H4 (cell line): ENCODE results near the gene AMMECR1. TPM values are rescaled to one million over a fixed set of nuclear protein-coding genes. Genes with fewer than 3 reads are reported as not detected.
A peak's percentile ranks its signal among the peaks of the same experiment; 100 is the strongest.
"Not testable (repeated sequence)": the region's sequence is repeated elsewhere in the genome, so short reads cannot be mapped to it uniquely, and the experiment has no call there.

Source experiments
- DNase-seq: peaks from one replicate; pipeline ENCODE4 v3.0.0-alpha.2; 2015; ENCODE audit warnings: low spot score
- total RNA-seq: library from RNA; depleted of rRNA; stranded (reverse); fragments of >200 nt; shearing (Covaris generic); gene quantifications from 2 replicates; pipeline ENCODE4 v1.2.3, GENCODE V29; 2014; rRNA removed

The AMMECR1 gene
- total RNA-seq, result 20.0 and 24.3 TPM in 2 replicates

DNA sequence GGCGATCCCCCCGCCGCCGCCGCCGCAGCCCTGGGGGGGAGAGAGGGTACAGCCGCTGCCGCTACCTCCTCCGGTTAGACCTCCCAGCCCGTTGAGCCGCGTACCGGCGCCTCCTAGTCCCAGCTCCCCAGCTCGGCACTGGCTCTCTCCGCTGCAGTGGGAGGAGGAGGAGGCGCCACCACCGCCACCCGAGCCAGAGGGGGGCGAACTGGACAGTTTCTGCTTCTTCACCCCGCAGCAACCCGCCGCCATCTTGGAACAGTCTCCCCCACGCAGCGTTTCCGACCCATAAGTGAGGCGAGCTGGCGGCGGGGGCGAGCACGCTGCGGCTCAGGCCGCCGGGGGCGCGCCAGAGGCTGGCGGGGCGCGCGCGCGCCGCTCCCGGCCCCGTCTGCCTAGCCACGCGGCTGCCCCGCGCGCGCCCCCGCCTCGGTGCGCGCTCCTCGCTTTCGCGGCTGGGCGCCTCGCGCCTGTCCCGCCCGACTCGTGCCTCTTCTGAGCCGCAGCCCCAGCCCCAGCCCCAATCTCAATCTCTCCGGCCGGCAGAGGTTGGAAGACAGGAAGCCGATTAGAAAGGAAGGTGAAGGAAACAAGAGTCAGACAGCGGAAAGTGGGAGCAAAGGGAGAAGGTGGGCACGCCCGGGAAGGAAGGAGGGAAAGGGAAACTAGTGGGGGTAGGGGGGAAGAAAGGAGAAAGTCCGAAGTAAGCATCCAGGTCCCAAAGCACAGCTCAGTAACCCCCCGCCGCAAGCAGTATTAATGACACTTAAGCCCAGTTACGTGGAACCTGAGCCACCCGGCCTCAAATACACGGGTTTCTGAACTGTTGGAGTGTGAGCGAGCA is at the start of gene AMMECR1:
TSS of gene AMMECR1 (minus strand) at position 266 of the 844 bp plus-strand sequence. CDS start at position 252, 14 bp downstream.
- peak; percentile 72 for DNase-seq

DNA sequence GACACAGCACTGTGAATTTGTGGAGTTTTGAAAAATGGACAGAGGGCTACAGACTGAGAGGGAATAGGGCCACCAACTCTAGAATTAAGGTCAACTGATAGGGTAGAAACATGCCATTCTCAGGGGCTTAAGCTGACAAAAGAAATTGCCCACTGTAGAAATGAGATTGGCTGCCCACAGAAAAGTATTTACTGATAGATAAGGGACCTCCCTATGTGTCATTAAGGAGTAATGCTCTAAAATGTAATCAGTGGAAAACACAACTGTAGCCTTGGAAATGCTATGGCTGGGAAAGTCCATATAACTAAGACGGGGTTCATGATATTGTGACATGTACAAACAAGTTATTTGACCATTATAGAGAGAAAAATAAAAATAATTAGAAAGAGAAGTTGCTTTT is 45.4 kb upstream of the AMMECR1 start:
- DNase-seq, result no peak

DNA sequence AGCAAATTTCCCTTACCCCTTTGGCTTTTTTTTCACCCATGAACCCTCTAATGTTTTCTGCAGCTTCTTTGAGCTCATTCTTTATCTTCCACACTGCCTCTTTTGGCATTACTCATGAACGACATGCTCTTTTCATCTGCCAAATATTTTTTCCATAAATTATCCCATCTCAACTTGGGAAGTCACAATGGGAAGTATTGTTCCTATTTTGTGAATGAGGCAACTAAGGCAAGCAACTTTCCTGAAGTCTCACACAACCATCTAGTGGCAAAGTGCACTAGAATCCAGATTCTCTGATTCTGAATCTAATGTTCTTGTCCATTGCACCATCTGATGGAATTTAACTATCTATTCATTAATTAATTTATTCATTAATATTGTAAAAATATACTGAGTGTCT is 41.4 kb upstream of the AMMECR1 start:
- DNase-seq, result no peak

DNA sequence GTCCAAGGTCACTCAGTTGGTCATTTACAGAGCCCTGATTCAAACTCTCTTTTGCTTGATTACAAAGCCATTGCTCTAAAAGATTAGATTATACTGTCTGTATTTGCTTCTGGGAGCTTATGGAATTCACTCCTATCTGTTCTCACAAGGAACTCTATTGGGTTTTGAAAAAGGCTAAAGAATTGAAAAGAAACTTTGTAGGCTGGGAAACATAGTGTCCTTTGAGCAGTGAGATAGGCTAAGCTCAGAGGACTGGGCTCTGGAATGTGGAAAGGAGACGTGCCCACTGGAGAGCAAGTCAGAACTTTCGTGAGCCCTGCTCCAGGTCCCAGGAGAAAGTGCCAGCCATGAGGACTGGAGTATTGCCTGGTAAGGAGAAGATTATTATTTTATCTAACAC is 40.7 kb upstream of the AMMECR1 start, which contains the start of gene RTL9:
TSS of gene RTL9 (plus strand) at position 301 of the 400 bp plus-strand sequence. CDS start 91,770 bp downstream, outside the sequence.
- DNase-seq, result no peak

DNA sequence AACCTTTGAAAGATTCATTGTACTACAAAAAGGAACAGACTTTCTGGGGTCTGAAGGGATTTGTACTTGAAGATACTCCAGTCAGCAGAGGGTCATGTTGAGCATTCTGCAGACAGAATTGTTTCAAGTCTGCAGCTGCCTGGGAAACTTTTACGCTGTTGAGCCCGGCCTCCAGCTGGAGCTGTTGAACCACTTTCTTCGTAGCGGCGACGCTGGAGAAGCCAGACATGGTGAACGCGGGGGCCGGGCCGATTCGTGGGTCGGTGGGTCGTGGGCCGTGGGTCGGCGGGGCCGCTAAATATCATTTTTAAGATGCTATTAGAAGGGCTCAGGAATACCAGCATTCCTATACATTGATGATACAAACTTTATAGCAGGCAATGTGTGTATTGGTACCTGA is 28.8 kb upstream of the AMMECR1 start:
- DNase-seq, result no peak

DNA sequence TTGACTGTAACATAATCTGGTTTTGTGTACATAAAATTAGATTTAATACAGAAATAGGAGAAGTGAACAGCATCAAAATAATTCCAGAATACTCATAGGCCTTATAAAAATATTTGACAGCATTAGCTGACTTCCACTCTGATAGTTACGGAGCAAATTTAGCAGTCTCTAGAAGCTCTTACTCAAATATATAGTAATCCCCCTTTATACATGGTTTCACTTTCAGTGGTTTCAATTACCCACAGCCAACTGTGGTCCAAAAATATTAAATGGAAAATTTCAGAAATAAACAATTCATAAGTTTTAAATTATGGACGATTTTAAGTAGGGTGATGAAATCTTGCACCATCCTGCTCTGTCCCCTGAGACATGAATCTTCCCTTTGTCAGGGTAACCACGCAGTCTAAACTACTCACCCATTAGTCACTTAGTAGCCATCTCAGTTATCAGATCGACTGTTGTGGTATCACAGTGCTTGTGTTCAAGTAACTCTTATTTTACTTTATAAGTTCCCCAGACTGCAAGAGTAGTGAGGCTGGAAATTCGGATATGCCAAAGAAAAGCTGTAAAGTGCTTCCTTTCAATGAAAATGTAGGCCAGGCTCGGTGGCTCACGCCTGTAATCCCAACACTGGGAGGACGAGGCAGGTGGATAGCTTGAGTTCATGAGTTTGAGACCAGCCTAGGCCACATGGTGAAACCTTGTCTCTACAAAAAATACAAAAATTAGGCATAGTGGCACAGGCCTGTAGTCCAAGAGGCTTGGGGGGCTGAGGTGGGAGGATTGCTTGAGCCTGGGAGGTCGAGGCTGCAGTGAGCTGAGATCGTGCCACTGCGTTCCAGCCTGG is 23.5 kb upstream of the AMMECR1 start:
- peak; percentile 35 for DNase-seq

DNA sequence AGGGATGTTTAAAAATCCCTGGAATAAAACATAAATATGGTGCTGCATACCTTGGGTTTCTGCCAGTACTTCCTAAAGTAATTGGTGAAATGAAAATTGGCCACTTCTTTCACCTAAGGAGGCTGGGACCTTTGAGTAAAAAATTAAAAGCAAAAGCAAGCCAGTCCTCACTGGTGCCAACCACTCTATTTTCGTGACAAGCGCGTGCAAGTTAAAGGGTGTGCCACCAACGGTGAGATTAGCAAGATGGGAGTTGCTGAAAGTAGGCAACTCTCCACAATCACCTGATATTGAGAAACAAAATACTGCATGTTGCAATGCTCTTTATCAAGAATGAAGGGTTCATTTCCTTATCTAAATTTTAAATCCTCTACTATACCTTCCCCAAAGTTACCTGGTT is 21.1 kb upstream of the AMMECR1 start:
- peak; percentile 43 for DNase-seq

DNA sequence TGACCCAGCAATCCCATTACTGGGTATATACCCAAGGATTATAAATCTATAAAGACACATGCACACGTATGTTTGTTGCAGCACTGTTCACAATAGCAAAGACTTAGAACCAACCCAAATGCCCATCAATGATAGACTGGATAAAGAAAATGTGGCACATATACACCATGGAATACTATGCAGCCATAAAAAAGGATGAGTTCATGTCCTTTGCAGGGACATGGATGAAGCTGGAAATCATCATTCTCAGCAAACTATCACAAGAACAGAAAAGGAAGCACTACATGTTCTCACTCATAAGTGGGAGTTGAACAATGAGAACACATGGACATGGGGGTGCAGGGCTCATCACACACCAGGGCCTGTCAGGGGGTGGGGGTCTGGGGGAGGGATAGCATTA is 15.6 kb upstream of the AMMECR1 start:
- not testable (repeated sequence) for DNase-seq

DNA sequence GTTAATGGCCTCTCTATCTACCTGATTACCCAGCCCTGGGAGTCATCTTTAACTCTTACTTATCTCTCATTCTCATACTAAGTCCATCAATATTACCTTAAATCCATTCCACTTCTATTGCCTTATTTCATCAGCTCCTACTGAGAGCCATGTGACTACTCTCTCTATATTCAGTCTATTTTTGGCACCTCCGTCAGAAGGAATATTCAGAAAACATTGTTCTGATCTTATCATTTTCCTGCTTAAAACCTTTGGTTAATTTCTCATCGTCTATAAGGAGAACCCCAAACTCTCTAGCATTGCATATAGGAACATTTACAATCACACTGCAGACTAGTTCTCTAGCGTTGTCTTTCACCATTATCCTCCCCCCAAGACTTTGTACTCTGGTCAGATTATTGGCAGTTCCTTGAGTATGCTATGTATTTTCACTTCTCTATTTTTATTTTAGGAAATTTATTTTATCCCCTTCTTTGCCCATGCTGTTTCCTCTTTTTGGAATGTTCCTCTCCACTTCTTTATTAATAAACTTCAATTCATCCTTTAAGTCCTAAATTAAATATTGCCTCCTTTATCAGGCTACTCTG is 13.7 kb upstream of the AMMECR1 start:
- no peak for DNase-seq

DNA sequence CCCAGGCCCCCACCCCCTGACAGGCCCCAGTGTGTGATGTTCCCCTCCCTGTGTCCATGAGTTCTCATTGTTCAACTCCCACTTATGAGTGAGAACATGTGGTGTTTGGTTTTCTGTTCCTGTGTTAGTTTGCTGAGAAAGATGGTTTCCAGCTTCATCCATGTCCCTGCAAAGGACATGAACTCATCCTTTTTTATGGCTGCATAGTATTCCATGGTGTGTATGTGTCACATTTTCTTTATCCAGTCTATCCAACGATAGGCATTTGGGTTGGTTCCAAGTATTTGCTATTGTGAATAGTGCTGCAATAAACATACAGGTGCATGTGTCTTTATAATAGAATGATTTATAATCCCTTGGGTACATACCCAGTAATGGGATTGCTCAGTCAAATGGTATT is 10.7 kb upstream of the AMMECR1 start:
- DNase-seq, result not testable (repeated sequence)

DNA sequence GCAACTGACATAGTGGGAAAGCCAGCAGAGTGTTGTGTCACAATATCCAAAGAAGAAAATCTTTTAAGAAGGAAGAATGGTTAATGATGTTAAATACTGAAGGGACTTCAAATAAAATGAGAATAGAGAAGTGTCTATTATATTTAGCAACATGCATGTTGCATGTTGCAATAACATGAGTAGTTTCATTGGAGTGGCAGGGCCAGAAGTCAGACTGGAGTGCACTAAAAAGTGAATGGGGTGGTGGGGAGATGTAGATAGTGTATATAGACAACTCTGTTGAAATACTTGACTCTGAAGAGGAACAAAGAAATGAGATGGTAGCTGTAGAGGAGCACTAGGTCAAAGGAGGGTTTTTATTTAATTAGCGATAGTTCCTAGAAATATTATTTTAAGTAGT is 9.5 kb upstream of the AMMECR1 start:
- no peak for DNase-seq

DNA sequence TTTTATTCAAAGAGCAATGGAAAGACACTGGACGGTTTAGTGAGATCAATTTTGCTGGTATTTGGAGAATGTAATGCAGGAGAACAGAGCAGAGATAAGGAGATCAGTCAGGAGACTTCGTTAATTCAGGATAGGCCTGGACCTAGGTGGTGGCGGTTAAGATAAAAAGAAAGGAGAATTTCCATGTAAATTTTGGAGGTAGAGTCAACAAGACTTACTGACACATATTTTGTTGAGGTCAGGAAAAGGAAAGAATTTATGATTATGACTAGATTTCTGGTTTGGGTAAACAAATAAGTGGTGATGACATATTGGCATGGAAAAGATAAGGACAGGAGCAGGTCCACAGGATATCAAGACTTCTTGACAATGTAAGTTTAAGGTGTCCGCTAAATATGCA is 8.8 kb upstream of the AMMECR1 start:
- no peak for DNase-seq

DNA sequence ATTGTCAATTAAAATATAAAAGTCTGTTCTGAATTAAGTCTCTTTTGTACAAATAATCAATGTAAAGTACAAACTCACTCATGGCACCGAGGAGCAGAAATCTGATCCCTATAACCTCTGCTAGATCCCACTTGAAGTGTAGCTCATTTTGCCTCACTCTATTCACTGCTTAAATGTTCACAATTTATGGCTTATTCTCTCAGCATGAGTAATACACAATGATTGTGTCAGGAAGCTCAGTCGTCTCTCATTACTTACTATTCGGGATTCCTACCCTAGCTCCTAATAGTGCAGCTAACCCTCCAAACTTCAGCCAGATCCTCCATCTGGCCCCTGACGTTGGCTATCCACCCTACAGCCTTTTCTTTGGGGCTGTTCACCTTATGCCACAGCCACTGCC is 4.7 kb upstream of the AMMECR1 start:
- DNase-seq, result no peak

DNA sequence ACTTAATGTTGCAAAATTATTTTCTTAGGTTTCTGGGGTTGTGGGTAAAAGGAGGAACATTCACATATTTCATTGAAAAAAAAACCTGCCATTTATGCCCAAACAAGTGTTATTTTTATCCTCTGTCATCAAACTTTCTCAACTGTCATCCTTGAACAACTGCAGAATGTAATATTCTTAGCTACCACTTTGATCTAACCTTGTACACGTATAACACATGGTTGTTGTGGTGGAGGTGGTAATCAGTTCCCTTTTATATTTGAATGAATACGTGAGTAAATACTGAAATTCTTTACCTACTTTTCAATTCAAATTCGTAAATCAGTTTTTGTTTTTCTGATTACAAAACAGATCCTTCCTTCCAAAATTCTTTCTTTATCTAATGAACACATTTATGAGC is 3.8 kb upstream of the AMMECR1 start:
- no peak for DNase-seq

DNA sequence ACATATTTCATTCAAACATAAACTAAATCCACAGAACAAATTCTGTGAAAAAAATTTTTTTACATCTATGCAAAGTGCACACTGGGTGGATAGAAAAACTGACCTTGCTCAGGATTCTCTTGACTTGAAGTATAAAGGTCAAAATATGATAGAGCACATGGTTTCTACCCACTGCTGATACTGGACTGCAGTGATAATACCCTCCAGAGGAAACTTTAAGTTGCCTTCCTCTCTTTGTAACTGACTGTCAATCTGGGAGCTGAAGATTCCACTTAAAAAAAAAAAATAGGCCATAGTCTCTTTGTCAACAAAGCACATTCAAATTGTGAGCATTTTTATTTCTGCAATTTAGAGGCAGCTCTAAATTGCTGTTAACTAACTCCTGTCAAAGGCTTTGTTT is 3.2 kb upstream of the AMMECR1 start:
- DNase-seq, result no peak

DNA sequence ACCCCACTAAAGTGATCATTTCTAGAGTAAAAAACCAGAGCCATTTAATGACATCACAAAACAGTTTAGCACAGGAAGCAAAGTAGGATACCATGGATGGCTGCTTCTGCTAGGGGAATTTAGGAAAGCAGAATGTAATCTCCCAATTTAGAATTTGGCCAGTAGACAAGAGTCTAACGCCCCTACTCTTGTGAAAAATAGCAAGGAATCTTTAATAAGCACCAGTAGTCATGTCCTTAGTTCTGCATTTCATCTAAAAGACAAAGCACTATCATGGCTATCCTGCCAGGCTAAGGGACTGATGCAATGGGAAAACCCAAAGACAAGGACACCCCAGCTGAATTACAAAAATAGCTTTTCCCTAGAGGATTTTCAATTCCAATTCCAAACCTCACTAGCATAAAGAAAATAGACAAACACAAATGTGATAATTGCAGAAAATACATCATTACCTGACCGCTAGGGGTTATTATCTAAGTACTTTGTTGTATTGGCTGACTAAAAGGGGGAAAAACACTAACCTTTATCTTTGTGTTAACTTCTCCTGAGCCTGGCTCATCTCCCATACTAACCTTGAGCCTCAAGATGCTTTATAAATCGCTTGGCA is 2.6 kb upstream of the AMMECR1 start:
- no peak for DNase-seq

DNA sequence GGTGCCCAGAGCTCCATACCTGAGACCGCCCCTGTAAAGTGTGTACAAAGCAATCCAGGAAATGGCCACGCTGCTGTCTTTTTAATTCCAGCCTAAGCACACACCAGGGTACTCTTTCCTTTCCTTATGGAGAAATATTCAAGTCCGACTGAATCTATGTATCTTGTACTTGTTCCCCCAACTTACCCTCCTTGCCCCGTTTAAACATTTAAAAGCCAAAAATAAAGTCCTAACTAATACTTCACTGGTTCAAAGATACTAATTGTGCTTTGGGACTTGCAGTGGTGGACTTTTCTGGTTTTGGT is 731 bp upstream of the AMMECR1 start:
- DNase-seq, result no peak

DNA sequence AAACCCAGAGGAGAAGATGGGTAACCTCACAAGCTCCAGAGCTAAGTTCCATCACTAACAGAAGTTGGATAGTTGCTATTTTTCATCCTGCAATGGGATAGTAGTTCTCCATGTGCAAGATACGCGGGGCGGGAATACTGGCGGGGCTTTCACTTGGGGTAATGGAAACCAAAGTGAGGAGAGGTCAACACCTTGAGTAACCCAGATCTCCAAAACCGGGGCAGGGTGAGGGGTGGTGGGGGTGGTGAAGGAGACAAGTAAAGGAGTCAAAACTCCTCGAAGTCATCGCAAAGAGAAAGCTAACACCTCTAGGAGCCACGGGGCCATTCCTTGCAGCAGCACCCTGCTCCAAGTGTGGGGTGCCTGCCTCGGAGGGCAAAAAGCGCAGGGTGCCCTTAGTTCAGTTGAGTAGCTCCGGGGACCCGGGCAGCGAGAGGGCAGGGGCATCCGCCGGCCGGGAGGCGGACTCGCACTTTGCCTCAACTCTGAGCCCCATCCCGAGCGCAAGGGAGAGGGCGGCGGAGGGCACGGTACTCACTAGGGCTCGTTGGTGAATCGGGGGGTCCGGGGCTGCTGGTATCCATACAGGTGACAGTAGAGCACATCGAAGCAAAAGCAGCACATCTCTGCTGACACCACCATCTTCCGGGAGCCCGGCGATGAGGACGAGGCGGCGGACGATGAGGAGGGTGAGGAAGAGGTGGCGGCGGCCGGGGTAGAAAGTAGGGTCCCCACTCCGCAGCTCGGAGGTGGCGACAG is 645 bp downstream of the AMMECR1 start:
- DNase-seq, result no peak

DNA sequence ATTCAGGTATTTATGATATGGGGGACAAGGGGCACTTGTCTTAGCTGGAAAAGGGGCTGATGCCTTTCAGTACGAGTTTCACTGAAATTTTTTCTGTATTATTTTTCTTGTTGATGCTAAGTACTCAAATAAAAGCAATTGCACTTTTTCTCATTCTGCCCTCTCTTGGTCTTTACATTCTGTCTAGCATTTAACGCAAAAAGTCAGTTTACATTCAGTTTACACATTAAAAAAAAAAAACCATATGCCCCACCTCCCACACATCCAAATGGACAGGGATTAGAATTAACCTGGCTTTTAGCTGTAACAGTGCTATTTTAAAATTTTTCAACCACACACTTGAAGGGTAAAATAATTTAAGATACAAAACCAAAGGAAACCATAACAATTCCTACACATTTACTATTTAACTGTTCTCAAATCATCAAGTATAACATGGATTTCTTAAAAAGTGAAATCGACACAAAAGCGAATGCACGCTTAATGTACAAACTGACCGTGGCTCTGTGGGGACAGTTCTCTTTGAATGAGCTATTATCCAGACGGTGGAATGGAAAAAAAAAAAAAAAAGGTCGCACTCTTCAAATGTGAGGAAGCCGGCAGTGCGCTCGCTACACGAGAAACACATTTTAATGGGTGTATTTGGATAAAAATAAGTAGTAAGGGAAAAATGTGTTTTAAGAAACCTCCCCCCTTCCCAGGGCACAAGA is 1.4 kb downstream of the AMMECR1 start:
- no peak for DNase-seq

DNA sequence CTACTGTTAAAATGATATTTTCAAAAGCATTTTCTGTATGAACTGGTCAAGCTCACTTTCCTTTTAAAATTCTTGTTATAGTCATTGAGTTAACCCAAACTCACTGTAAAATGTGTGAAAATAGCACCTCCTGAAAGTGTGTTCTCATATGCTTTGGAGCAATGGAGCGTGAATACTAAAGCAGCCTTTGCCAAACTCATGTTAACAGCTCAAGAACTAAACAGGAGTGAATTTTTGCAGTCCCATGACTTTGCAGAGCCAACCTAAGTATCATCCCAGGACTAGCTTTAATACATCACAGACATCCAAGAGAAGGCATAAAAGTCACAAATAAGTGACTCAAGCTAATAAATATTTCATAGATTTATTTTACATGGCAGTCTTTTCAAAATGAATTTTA is 2.3 kb downstream of the AMMECR1 start:
- no peak for DNase-seq
